Esophagus muscularis mucosa (tissue), 4 donors: ENCODE data around the gene ZNF441.

Experiments
- EP300 ChIP-seq: sonication (generic); formaldehyde crosslinking; IDR thresholded peaks from one replicate; pipeline ENCODE4 v1.6.1; 2017; ENCODE audit warnings: antibody characterized with exemption
- POLR2A ChIP-seq: fragments of 450-650 bp; IDR thresholded peaks from one replicate; pipeline ENCODE4 v1.6.1; 2017; ENCODE audit warnings: antibody characterized with exemption, moderate library complexity, mild to moderate bottlenecking, low read depth
- POLR2AphosphoS5 ChIP-seq, 2 donors: sonication (generic); formaldehyde crosslinking; IDR thresholded peaks; one replicate each; pipeline ENCODE4 v1.6.1; 2017; ENCODE audit warnings: antibody characterized with exemption in 2 of 2
- TF ChIP-seq, protein P1 (sequence below), 3 experiments: fragments of 200-600 bp in 2 of 3; fragments of 450-650 bp in 1 of 3; sonication (generic) in 2 of 3; IDR thresholded peaks; one replicate each; pipeline ENCODE4 v1.5.1; 2017 to 2019; ENCODE audit warnings: antibody characterized with exemption in 3 of 3, mild to moderate bottlenecking in 2 of 3, moderate library complexity in 1 of 3

GRCh38 chr19:11814700-11815035 is 47.9 kb downstream of the ZNF441 start:
- TF ChIP-seq, protein P1, sequence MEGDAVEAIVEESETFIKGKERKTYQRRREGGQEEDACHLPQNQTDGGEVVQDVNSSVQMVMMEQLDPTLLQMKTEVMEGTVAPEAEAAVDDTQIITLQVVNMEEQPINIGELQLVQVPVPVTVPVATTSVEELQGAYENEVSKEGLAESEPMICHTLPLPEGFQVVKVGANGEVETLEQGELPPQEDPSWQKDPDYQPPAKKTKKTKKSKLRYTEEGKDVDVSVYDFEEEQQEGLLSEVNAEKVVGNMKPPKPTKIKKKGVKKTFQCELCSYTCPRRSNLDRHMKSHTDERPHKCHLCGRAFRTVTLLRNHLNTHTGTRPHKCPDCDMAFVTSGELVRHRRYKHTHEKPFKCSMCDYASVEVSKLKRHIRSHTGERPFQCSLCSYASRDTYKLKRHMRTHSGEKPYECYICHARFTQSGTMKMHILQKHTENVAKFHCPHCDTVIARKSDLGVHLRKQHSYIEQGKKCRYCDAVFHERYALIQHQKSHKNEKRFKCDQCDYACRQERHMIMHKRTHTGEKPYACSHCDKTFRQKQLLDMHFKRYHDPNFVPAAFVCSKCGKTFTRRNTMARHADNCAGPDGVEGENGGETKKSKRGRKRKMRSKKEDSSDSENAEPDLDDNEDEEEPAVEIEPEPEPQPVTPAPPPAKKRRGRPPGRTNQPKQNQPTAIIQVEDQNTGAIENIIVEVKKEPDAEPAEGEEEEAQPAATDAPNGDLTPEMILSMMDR (IDR thresholded peaks at IDR 0.05) = no peak
- TF ChIP-seq EP300 (no peak), POLR2A (no peak), POLR2AphosphoS5 (IDR thresholded peaks at IDR 0.05) (no peak)
